Suprapubic skin (tissue), 4 donors: ENCODE measurements around the gene FOSL1. TPM values are rescaled to one million over a fixed set of nuclear protein-coding genes. Genes with fewer than 3 reads are reported as not detected.

ENCODE experiments used
- DNase-seq, 2 donors: peaks; one replicate each; pipeline ENCODE4 v3.0.0-alpha.2; 2019; ENCODE audit warnings: low spot score in 2 of 2
- H3K27ac ChIP-seq: fragments of 200-600 bp; sonication (generic); one replicate; pipeline ENCODE4 v1.5.1; 2019
- H3K27me3 ChIP-seq: fragments of 200-600 bp; sonication (generic); one replicate; pipeline ENCODE4 v1.5.1; 2019
- H3K36me3 ChIP-seq: fragments of 200-600 bp; sonication (generic); one replicate; pipeline ENCODE4 v1.5.1; 2019
- H3K4me1 ChIP-seq: fragments of 200-600 bp; sonication (generic); one replicate; pipeline ENCODE4 v1.5.1; 2019
- H3K4me3 ChIP-seq: fragments of 200-600 bp; sonication (generic); one replicate; pipeline ENCODE4 v1.5.1; 2019; ENCODE audit warnings: mild to moderate bottlenecking
- H3K9me3 ChIP-seq: fragments of 200-600 bp; sonication (generic); one replicate; pipeline ENCODE4 v1.5.1; 2019
- EP300 ChIP-seq: sonication (generic); formaldehyde crosslinking; IDR thresholded peaks from one replicate; pipeline ENCODE4 v1.6.1; 2017; ENCODE audit warnings: antibody characterized with exemption
- POLR2A ChIP-seq, 2 donors: fragments of 450-650 bp; IDR thresholded peaks; one replicate each; pipeline ENCODE4 v1.6.1; 2017; ENCODE audit warnings: antibody characterized with exemption in 2 of 2, mild to moderate bottlenecking in 2 of 2, moderate library complexity in 2 of 2
- POLR2AphosphoS5 ChIP-seq, 3 donors: sonication (generic); formaldehyde crosslinking; IDR thresholded peaks; one replicate each; pipeline ENCODE4 v1.6.1; 2017; ENCODE audit warnings: antibody characterized with exemption in 3 of 3
- WGBS: methylation state at CpG from one replicate; pipeline ENCODE4 v1.1.5; 2018; 5-methylcytosine and 5-hydroxymethylcytosine counted together
- total RNA-seq, 4 donors: library from RNA; depleted of rRNA; stranded (reverse); fragments of >200 nt; gene quantifications; one replicate each; pipeline ENCODE4 v1.1.0, GENCODE V29; 2016
- TF ChIP-seq, protein P1 (sequence below), 2 donors: fragments of 200-600 bp in 1 of 2; fragments of 450-650 bp in 1 of 2; sonication (generic) in 1 of 2; IDR thresholded peaks; one replicate each; pipeline ENCODE4 v1.5.1; 2016 to 2019; ENCODE audit warnings: antibody characterized with exemption in 2 of 2, mild to moderate bottlenecking in 1 of 2, moderate library complexity in 1 of 2

FOSL1 gene
- total RNA-seq, 4 donors from 2014 or later: 5.0 to 118 (median 28.9) TPM

DNA sequence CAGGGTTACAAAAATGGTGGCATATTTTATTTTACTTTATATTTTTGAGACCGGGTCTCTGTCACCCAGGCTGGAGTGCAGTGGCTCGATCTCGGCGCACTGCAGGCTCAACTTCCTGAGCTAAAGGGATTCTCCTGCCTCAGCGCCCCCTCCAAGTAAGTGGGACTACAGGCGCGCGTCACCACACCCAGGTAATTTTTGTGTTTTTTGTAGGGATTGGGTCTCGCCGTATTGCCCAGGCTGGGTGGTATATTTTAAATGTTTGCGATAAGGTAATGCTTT is 652 bp upstream of the FOSL1 start:
- no peaks in the 10 kb centered on the region for H3K36me3 ChIP-seq
- H3K4me3 ChIP-seq: peak overlapping the region; percentile 75
- WGBS: 86% methylated on average over 11 of the region's 11 CpGs
- H3K27me3 ChIP-seq: no peaks in the 10 kb centered on the region
- H3K4me1 ChIP-seq: peaks cover 26% of the 10 kb centered on the region
- TF ChIP-seq, protein P1, sequence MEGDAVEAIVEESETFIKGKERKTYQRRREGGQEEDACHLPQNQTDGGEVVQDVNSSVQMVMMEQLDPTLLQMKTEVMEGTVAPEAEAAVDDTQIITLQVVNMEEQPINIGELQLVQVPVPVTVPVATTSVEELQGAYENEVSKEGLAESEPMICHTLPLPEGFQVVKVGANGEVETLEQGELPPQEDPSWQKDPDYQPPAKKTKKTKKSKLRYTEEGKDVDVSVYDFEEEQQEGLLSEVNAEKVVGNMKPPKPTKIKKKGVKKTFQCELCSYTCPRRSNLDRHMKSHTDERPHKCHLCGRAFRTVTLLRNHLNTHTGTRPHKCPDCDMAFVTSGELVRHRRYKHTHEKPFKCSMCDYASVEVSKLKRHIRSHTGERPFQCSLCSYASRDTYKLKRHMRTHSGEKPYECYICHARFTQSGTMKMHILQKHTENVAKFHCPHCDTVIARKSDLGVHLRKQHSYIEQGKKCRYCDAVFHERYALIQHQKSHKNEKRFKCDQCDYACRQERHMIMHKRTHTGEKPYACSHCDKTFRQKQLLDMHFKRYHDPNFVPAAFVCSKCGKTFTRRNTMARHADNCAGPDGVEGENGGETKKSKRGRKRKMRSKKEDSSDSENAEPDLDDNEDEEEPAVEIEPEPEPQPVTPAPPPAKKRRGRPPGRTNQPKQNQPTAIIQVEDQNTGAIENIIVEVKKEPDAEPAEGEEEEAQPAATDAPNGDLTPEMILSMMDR (IDR thresholded peaks at IDR 0.05): no peak
- TF ChIP-seq POLR2A (IDR thresholded peaks at IDR 0.05) (no peak), EP300 (no peak), POLR2AphosphoS5 (IDR thresholded peaks at IDR 0.05) (no peak)
- DNase-seq: no peak
- H3K9me3 ChIP-seq: no peaks in the 10 kb centered on the region
- H3K27ac ChIP-seq: peak overlapping the region; percentile 73

DNA sequence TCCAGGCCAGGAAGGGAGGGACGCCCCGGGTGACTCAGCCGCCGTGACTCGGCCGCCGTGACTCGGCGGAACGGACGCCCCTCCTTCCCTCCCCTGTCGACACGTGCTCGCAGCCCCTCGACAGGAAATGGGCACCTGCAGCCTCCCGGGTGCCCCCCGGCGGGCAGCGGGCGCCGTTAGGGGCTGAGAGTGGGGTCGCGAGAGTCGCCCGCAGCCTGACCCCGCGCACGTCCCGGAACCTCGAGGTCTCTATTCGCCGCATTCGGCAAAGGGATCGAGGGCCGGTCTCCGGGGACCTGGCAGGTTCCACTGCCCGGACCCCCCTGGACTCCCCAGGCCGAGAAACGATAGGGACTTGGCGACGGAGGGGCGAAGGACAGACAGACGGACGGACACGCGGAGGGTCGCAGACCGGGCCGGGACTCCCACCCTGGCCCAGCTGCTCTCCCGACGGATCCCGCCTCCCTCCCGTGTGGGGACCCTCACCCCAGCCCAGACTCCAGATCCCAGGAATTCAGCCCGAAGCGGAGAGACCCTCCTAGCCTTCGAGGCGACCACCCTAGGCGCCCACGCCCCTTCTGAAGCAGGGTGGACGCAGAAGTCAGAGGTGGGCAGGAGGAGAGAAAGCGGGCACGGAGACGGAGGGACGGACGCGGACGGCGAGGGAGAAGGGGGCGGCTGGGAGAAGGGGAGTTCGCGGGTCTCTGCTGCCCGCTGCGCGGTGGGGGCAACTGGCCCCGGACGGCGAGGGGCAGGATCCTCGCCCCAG is 648 bp downstream of the FOSL1 start:
- peak overlapping the region; percentile 73 for H3K27ac ChIP-seq
- no peaks in the 10 kb centered on the region for H3K27me3 ChIP-seq
- H3K9me3 ChIP-seq: no peaks in the 10 kb centered on the region
- peaks cover 27% of the 10 kb centered on the region for H3K4me1 ChIP-seq
- DNase-seq: peak; percentile 86 to 89
- no peak for TF ChIP-seq POLR2A (IDR thresholded peaks at IDR 0.05)
- TF ChIP-seq POLR2AphosphoS5 (IDR thresholded peaks at IDR 0.05): peak in 2 of 3 donors; percentile 42 to 46
- H3K4me3 ChIP-seq: peak overlapping the region; percentile 75
- 2% methylated on average over 34 of the region's 78 CpGs for WGBS
- H3K36me3 ChIP-seq: no peaks in the 10 kb centered on the region

DNA sequence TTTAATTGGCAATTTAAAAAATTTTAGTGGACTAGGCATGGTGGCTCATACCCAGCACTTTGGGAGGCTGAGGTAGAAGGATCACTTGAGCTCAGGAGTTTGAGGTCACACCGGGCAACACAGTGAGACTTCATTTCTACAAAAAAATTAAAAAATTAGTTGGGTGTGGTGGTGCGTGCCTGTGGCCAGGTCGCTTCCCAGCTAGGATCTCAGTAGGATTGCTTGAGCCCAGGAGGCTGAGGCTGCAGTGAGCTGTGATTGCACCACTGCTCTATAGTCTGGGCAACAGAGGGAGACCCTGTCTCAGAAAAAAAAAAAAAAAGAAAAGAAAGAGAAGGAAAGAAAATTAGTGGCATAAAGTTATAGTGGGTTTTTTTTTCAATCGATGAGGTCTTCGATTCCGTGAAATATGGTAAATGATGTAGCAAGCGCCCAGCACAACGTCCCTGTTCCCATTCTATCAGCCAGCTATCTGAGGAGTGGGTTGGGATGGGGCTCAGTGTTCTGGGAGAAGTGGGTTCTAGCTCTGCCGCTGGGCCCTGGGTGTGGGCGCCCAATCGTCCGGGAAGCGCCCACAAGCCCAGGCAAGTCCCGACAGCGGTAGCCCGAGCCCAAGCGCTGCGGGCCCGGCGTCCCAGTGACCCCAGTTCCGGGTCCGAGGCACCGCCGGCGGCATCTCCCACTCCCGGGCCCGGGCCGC is 1.4 kb downstream of the FOSL1 start:
- H3K27me3 ChIP-seq: no peaks in the 10 kb centered on the region
- no peaks in the 10 kb centered on the region for H3K36me3 ChIP-seq
- peak overlapping the region; percentile 75 for H3K4me3 ChIP-seq
- no peak overlapping the region for H3K27ac ChIP-seq
- TF ChIP-seq, protein P1 (IDR thresholded peaks at IDR 0.05): no peak
- TF ChIP-seq POLR2AphosphoS5 (IDR thresholded peaks at IDR 0.05) (no peak), POLR2A (IDR thresholded peaks at IDR 0.05) (no peak), EP300 (no peak)
- WGBS: 33% methylated on average over 19 of the region's 28 CpGs
- no peaks in the 10 kb centered on the region for H3K9me3 ChIP-seq
- DNase-seq: no peak
- H3K4me1 ChIP-seq: peaks cover 34% of the 10 kb centered on the region

DNA sequence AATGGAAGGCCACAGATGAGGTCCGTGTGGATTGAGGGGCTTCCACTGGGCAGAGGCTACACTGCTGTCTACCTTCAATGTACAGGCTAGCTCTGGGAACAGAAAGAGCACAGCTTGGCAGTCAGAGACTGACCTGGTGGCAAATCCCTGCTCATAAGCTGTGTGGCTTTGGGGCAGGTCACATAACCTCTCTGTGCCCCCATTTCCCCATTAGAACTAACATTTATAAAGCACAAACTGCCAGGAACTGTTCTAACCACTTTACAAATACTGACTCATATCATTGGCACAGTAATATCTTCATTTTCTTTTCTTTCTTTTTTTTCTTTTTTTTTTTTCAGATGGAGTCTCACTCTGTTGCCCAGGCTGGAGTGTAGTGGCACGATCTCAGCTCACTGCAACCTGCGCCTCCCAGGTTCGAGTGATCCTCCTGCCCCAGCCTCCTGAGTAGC is 3.1 kb downstream of the FOSL1 start:
- DNase-seq: no peak
- no peaks in the 10 kb centered on the region for H3K9me3 ChIP-seq
- H3K27ac ChIP-seq: no peak overlapping the region
- no peak overlapping the region for H3K4me3 ChIP-seq
- H3K36me3 ChIP-seq: no peaks in the 10 kb centered on the region
- no peaks in the 10 kb centered on the region for H3K27me3 ChIP-seq
- WGBS: 86% methylated on average over 4 of the region's 4 CpGs
- TF ChIP-seq, protein P1 (IDR thresholded peaks at IDR 0.05): no peak
- TF ChIP-seq EP300 (no peak), POLR2AphosphoS5 (IDR thresholded peaks at IDR 0.05) (no peak), POLR2A (IDR thresholded peaks at IDR 0.05) (no peak)
- peaks cover 51% of the 10 kb centered on the region for H3K4me1 ChIP-seq

DNA sequence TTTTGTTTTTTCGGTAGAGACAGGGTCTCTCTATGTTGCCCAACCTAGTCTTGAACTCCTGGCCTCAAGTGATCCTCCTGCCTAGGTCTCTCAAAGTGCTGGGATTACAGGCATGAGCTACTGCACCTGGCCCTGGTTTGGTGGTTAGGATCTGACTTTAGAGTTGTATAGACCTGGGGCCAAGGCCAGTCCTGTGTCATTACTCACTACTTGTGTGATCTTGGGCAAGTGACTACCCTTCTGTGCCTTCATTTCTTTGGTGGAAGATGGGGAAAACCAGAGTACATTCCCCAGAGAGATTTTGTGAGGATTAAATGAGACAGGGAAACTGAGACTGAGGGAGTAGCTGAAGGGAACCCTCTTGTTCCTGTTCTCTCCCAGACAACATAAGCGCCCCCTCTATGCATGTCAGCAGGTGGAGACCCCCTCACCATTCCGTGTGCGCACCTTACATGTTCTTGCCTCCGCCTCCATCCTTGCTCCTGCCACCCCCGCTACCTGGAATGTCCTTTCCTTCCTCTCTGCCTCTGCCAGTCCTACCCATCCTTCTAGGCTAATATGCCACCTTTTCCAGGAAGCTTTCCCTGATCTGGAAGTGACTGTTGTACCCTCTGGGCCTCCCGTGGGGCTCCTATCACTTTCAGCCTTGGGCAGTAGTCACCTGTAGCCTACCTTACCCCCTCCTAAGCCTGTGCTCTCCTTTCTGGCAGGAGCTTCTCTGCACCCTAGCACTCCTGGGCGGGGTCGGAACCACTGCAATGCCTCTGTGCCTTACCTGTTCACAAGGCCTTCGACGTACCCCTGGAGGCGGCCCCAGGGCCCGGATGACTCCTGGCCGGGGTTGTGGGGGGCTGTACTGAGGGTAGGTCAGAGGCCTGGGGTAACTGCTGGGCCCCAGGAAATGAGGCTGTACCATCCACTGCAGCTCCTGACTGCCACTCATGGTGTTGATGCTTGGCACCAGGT is 3.9 kb downstream of the FOSL1 start:
- no peak for DNase-seq
- Histone ChIP-seq H3K36me3 (no peaks in the 10 kb centered on the region), H3K4me1 (peaks cover 59% of the 10 kb centered on the region)

More for the DNA sequence above, 3.9 kb downstream of the FOSL1 start:
- 91% methylated on average over 14 of the region's 14 CpGs for WGBS
- Histone ChIP-seq H3K27me3 (no peaks in the 10 kb centered on the region), H3K9me3 (no peaks in the 10 kb centered on the region), H3K4me3 (no peak overlapping the region), H3K27ac (no peak overlapping the region)
- TF ChIP-seq POLR2A (IDR thresholded peaks at IDR 0.05): no peak
- TF ChIP-seq POLR2AphosphoS5 (IDR thresholded peaks at IDR 0.05): no peak
- TF ChIP-seq, protein P1 (IDR thresholded peaks at IDR 0.05): no peak
- no peak for TF ChIP-seq EP300
